GM12873 (cell line): ENCODE results near the gene LRRC10.

ENCODE experiments used
- CTCF ChIP-seq: IDR thresholded peaks from 2 replicates; pipeline ENCODE4 v1.5.1; 2012; ENCODE audit warnings: low read depth, mild to moderate bottlenecking, moderate library complexity, low read length, control low read depth; ENCODE audit not compliant: insufficient read depth; ENCODE audit errors: missing control alignments

The LRRC10 gene

DNA sequence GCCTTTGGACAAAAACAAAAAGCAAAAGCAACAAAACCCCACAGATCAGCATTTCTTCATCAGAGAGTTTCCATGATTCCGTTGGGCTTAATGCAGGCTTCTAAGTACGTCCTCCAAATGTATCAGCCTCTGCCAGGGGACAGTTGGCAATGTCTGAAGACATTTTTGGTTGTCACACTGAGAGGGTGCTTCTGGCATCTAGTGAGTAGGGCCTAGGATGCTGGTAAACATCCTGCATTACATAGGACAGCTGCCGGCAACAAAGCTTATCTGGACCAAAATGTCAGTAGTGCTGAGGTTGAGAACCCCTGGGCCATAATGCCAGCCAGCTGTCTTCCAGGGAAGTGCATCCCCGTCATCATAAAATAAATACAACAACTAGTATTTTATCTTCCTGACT lies 9.4 kb upstream of the LRRC10 start:
- TF ChIP-seq CTCF: no peak

- no peak for TF ChIP-seq CTCF
Measured at GRCh38 chr12:69619050-69619449, 8.3 kb upstream of the LRRC10 start.

- no peak for TF ChIP-seq CTCF
Measured at GRCh38 chr12:69616025-69616424, 5.3 kb upstream of the LRRC10 start.

DNA sequence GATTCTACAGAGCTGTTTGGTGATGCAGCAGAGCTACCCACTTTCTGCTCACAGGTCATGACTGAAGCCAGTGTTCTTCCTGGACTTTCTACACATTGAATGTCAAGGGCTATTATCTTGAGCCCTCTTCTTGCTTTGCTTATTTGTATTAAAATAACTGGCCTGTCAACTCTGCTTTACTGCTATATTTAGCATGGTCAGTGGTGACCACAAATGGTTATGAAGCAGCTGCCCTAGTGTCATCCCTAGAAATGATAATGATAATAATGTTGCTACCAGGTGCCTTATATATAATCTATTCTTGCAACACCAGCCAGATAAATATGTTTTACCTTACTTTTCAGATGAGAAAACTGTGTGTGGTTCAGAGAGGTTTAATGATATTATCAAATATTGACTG lies 2.6 kb upstream of the LRRC10 start:
- no peak for TF ChIP-seq CTCF

DNA sequence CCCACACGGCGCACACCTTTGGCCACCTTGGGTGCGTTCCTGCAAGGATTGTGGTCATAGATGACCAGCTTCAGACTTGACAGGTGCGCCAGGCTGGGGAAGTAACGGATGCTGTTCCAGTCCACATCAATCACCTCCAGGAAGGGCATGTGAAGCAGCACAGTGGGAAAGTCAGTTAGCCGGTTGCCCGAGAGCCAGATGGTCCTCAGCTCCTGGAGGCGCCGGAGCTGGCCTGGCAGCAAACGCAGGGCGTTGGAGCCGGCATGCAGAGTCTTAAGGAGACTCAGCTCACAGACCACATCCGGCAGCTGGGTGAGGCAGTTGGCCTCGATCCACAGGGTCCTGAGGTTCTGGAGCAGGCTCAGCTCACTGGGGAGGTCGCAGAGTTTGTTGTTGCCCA lies 581 bp downstream of the LRRC10 start:
- TF ChIP-seq CTCF: no peak

GRCh38 chr12:69608114-69608513 lies 2.6 kb downstream of the LRRC10 start:
- no peak for TF ChIP-seq CTCF

DNA sequence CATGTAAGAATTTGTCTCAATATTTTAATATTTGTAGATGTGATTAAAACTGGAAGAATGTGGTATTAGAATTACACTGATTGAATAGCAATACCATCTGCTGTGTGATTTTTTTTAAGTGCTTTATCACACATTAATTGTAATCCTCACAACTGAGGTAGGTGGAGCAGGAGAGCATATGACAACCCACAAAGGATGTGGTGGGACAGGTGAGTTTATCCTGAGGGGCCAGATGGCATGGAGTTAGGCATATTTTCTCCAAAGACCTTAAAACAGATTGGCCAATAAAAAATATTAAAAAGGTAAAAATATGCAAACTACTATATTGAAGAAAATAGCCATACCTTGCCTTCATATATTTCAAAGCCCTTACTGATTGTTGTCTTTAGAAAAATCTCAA lies 7.8 kb downstream of the LRRC10 start:
- no peak for TF ChIP-seq CTCF
